ENCODE data around the gene VAMP1. TPM values are rescaled to one million over a fixed set of nuclear protein-coding genes. Genes with fewer than 3 reads are reported as not detected.
"Not testable (repeated sequence)": the region's sequence is repeated elsewhere in the genome, so short reads cannot be mapped to it uniquely, and the experiment has no call there.

VAMP1 gene
- total RNA-seq, 1 experiment from 2014 or later, result 10.3 TPM

DNA sequence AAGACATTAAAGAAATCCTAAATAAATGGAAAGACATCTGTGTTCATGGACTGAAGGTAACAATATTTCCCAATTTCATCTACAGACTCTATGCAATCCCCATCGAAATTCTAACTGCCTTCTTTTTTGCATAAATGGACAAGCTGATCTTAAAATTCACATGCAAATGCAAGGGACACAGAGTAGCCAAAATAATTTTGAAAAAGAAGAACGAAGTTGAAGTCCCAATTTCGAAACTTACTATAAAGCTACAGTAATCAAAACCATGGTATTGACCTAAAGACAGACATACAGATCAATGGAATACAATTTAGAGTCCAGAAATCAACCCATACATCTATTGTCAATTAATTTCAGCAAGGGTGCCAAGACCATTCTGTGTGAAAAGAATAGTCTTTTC, 42.2 kb downstream of the VAMP1 start:
- no peaks in the 10 kb centered on the region for H3K27me3 ChIP-seq (ENCODE audit: insufficient read depth, low read length)
- no peak overlapping the region for H3K18ac ChIP-seq (ENCODE audit: insufficient read length, low read depth, low read length)
- WGBS (ENCODE audit: extremely low coverage, insufficient read length, low lambda C conversion rate), result no CpG with 5 or more reads among the region's 3 CpGs
- H3K9me3 ChIP-seq (ENCODE audit: control insufficient read depth, low read depth, low read length), result no peaks in the 10 kb centered on the region
- H3K4ac ChIP-seq (ENCODE audit: low read depth, low read length), result no peak overlapping the region
- H3K56ac ChIP-seq (ENCODE audit: insufficient read length, low read depth, low read length), result no peak overlapping the region
- Mint-ChIP-seq H3K9me3 (no peaks in the 10 kb centered on the region), H3K4me3 (no peak overlapping the region), H3K27ac (no peak overlapping the region), H3K4me1 (peaks cover 5 to 12% of the 10 kb centered on the region in 2 experiments), H3K36me3 (ENCODE audit: insufficient read depth in 1 of 3, low read depth in 3 of 3) (no peaks in the 10 kb centered on the region), H3K27me3 (ENCODE audit: low read depth) (peaks cover 2% of the 10 kb centered on the region)
- H2AFZ ChIP-seq (ENCODE audit: low read length), result no peak overlapping the region
- no peak overlapping the region for H2BK5ac ChIP-seq (ENCODE audit: insufficient read length, low read length)
- H3K9ac ChIP-seq (ENCODE audit: extremely low read depth, insufficient read length, low read length), result no peak overlapping the region
- no peak overlapping the region for H3K4me2 ChIP-seq (ENCODE audit: insufficient read depth, insufficient read length, low read length)
- no peak overlapping the region for H2AK5ac ChIP-seq (ENCODE audit: insufficient read length, low read length)
- no peak overlapping the region for H3K27ac ChIP-seq (ENCODE audit: insufficient read length, low read depth, low read length)
- H3K14ac ChIP-seq (ENCODE audit: insufficient read depth, low read length), result no peak overlapping the region
- no peak overlapping the region for H2BK15ac ChIP-seq (ENCODE audit: low read depth, low read length)
- no peaks in the 10 kb centered on the region; the same call in 1 of the 2 replicates for H3K4me1 ChIP-seq (ENCODE audit: insufficient read depth, low read length)
- H3K79me1 ChIP-seq (ENCODE audit: insufficient read depth, low read depth, low read length, poor library complexity, severe bottlenecking), result no peaks in the 10 kb centered on the region
- H3T11ph ChIP-seq (ENCODE audit: low read length), result no peak overlapping the region
- H3K79me2 ChIP-seq (ENCODE audit: insufficient read depth, low read length), result no peaks in the 10 kb centered on the region
- no peak overlapping the region for H4K8ac ChIP-seq (replicated peaks; ENCODE audit: insufficient read length, low read depth, low read length)
- H2BK120ac ChIP-seq (ENCODE audit: low read depth, low read length, poor library complexity, severe bottlenecking), result no peak overlapping the region
- no peak overlapping the region for H4K5ac ChIP-seq (ENCODE audit: insufficient read length, low read depth, low read length)
- no peak for DNase-seq
- H3K23ac ChIP-seq (ENCODE audit: insufficient read length, low read depth, low read length), result no peak overlapping the region
- TF ChIP-seq, protein P1, sequence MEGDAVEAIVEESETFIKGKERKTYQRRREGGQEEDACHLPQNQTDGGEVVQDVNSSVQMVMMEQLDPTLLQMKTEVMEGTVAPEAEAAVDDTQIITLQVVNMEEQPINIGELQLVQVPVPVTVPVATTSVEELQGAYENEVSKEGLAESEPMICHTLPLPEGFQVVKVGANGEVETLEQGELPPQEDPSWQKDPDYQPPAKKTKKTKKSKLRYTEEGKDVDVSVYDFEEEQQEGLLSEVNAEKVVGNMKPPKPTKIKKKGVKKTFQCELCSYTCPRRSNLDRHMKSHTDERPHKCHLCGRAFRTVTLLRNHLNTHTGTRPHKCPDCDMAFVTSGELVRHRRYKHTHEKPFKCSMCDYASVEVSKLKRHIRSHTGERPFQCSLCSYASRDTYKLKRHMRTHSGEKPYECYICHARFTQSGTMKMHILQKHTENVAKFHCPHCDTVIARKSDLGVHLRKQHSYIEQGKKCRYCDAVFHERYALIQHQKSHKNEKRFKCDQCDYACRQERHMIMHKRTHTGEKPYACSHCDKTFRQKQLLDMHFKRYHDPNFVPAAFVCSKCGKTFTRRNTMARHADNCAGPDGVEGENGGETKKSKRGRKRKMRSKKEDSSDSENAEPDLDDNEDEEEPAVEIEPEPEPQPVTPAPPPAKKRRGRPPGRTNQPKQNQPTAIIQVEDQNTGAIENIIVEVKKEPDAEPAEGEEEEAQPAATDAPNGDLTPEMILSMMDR (conservative IDR thresholded peaks at IDR 0.05), result no peak
- no peaks in the 10 kb centered on the region for H4K20me1 ChIP-seq (ENCODE audit: control insufficient read depth, insufficient read depth, insufficient read length)
- no peak overlapping the region for H2BK20ac ChIP-seq (ENCODE audit: low read depth, low read length, poor library complexity, severe bottlenecking)
- no peak overlapping the region for H4K91ac ChIP-seq (ENCODE audit: insufficient read length, low read depth, low read length)
- no peak overlapping the region for H2BK12ac ChIP-seq (ENCODE audit: insufficient read length, low read depth, low read length)
- no peaks in the 10 kb centered on the region for H3K23me2 ChIP-seq (ENCODE audit: insufficient read length, low read depth, low read length, poor library complexity, severe bottlenecking)

- H2BK120ac ChIP-seq (ENCODE audit: low read depth, low read length, poor library complexity, severe bottlenecking); H3K4me2 ChIP-seq (ENCODE audit: insufficient read depth, insufficient read length, low read length); H3K56ac ChIP-seq (ENCODE audit: insufficient read length, low read depth, low read length); H4K5ac ChIP-seq (ENCODE audit: insufficient read length, low read depth, low read length); H3K9me3 ChIP-seq (ENCODE audit: control insufficient read depth, low read depth, low read length); H3K23me2 ChIP-seq (ENCODE audit: insufficient read length, low read depth, low read length, poor library complexity, severe bottlenecking); H3K18ac ChIP-seq (ENCODE audit: insufficient read length, low read depth, low read length); H3K4me1 ChIP-seq (ENCODE audit: insufficient read depth, low read length); H3K4ac ChIP-seq (ENCODE audit: low read depth, low read length); H3K27me3 Mint-ChIP-seq (ENCODE audit: low read depth); H3K27me3 ChIP-seq (ENCODE audit: insufficient read depth, low read length); H4K8ac ChIP-seq (replicated peaks; ENCODE audit: insufficient read length, low read depth, low read length); H2AFZ ChIP-seq (ENCODE audit: low read length); H2BK12ac ChIP-seq (ENCODE audit: insufficient read length, low read depth, low read length); H3K36me3 Mint-ChIP-seq (ENCODE audit: insufficient read depth in 1 of 3, low read depth in 3 of 3); H2BK20ac ChIP-seq (ENCODE audit: low read depth, low read length, poor library complexity, severe bottlenecking); H3K27ac Mint-ChIP-seq; H2AK5ac ChIP-seq (ENCODE audit: insufficient read length, low read length); H3K27ac ChIP-seq (ENCODE audit: insufficient read length, low read depth, low read length); H4K20me1 ChIP-seq (ENCODE audit: control insufficient read depth, insufficient read depth, insufficient read length); H3K9ac ChIP-seq (ENCODE audit: extremely low read depth, insufficient read length, low read length); H3K14ac ChIP-seq (ENCODE audit: insufficient read depth, low read length); H2BK5ac ChIP-seq (ENCODE audit: insufficient read length, low read length); H4K91ac ChIP-seq (ENCODE audit: insufficient read length, low read depth, low read length); DNase-seq; H3K79me2 ChIP-seq (ENCODE audit: insufficient read depth, low read length); H3K79me1 ChIP-seq (ENCODE audit: insufficient read depth, low read depth, low read length, poor library complexity, severe bottlenecking); H3K4me1 Mint-ChIP-seq; H3K4me3 Mint-ChIP-seq; H2BK15ac ChIP-seq (ENCODE audit: low read depth, low read length); H3K23ac ChIP-seq (ENCODE audit: insufficient read length, low read depth, low read length); H3T11ph ChIP-seq (ENCODE audit: low read length); H3K9me3 Mint-ChIP-seq: not testable (repeated sequence)
- WGBS (ENCODE audit: extremely low coverage, insufficient read length, low lambda C conversion rate), result no CpG with 5 or more reads among the region's 10 CpGs
Measured at GRCh38 chr12:6427796-6428195, 42.7 kb downstream of the VAMP1 start.

All from H9 (cell line).